Stimulated activated CD8-positive, alpha-beta memory T cell treated with anti-CD3 and anti-CD28 coated beads, Interleukin-15, amount 100 ng/mL, for 1 hour (primary cell): Measurements from ENCODE around the gene APBB1.

Experiments
- DNase-seq: peaks from one replicate; pipeline ENCODE4 v3.0.0-alpha.2; 2020; ENCODE audit warnings: low read depth

Gene APBB1

DNA sequence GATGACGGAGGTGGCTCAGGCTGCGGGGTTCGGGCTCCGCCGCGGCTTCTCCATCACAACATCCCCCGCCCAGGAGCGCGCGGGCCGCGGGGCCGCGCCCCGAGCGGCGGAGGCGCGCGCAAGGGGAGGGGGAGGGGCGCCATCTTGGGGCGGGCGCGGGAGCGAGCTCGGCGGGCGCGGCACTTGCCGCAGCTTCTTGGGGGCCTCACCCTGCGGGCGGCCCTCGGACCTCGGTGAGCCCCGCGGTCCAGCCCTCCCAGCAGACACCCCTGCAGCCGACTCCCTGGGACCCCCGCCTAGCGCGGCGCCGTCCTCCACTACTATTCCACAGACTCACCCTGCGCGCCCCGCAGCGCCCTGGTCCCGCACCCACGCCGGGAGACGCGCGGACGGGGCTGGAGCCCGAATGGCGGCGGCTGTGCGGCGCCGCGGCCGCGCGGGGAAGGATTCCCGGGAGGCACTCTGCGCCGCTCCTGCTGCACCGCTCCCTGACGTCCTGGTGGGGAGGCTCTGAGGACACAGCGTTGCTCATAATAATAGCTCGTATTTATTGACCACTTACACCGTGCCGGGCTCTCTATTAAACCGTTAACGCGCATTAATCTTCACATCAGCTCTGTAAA, at the start of gene APBB1:
Gene APBB1, minus strand, starts transcription at position 86 of the 623 bp plus-strand sequence. CDS start 7,747 bp downstream, outside the sequence.
- DNase-seq, result peak; percentile 38

GRCh38 chr11:6459099-6459450, 40.2 kb upstream of the APBB1 start:
- DNase-seq, result no peak

- no peak for DNase-seq
Measured at GRCh38 chr11:6458352-6459098, 39.6 kb upstream of the APBB1 start.

DNA sequence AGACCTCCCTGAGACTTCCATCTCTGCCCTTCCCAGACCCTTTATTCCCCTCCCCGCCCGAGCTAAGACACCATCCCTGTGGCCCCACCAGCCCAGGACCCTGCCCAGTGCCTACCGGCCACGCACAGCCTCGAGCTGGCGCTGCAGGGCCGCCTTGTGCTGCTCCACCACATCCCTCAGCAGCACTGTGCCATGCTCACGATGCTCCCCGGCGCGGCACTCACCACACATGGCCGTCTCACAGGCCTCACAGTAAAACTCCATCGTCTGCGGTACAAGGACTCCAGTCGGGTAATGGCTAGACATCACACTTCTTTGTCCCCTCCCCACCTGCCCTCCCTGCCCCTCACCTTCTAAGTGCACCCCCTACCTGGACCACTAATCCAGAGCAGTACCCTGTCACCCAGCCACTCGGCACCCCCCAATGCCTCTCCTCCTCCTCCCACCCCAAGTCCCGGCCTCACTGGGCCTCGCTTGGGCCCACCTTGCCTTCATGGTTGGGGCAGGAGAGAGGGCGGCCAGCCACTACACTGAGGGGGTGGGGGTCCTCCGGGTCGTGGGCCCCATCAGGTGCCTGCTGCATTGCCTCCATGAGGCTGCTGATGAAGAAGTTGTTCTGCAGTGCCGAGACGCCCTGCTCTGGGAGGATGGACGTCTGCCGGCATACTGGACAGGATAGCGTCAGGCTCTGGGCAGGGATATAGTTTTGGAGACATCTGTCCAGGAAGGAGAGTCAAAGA, 38.9 kb upstream of the APBB1 start:
- no peak for DNase-seq

DNA sequence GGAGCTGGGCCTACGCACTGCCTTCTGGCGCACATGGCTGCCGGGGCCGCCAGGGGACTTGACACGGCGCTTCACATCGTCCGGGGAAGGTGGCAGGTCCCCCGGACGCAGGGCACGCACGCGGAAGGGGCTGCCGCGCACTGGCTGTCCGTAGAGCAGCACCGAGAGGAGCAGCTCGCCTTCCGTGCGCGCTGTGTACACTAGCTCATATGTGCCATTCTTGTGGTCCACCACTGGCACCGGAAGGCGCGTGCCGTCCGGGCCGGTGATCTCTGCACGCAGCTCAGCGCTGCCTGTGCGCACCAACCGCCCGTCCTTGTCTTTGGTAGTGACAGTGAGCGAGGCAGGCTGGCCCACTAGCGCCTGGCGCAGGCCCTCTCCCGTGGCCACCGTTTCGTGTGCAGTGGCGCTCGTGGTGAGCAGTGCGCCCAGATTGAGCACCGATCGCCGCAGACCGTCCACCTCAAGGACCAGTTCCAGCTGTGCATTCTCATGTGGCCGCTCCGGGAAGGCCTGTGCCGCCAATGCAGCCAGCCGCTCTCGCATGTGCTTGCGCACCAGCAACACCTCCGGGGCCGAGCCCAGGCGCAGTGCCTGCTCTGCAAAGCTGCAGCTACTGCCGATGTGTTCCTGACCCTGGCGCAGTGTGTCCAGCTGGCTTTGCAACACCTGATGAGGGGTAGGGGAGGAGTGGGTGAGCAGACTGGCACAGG, 37.6 kb upstream of the APBB1 start:
- no peak for DNase-seq

DNA sequence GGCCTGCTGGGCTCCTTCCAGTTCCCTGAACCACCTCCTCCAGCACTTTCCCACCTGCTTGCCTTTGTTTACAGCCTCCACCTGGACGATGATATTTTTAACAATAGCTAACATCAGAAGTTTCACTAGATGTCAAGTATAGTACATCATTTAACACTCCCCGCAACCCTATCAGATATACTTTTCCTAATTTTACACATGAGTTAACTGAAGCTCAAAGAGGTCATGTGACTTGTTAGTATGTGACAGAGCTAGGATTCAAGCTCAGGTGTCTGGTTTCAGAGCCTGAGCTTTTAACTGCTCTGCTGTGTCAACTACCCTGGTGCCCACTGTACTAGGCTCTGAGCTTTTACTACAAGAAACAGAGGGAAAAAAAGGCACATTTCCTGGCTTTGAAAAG, 36.2 kb upstream of the APBB1 start:
- no peak for DNase-seq

DNA sequence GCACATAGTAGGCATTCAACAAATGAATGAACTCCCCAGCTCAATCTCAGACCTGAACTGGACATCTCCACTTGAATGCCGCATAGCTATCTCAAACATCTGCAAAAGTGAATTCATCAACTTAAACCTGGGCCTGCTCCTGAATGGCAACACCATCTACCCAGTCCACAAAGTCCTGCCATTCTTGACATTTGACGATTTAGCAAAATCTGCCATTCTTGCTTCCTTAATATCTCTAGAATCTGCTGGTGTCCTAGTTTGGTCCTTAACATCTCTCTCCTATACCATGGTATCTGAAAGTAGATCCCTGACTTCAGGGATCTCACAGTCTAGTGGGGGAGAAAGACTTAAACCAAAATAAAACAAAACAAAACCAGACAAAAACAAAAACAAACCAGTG, 34.3 kb upstream of the APBB1 start:
- DNase-seq, result no peak

- no peak for DNase-seq
Measured at GRCh38 chr11:6452219-6452618, 33.3 kb upstream of the APBB1 start.

DNA sequence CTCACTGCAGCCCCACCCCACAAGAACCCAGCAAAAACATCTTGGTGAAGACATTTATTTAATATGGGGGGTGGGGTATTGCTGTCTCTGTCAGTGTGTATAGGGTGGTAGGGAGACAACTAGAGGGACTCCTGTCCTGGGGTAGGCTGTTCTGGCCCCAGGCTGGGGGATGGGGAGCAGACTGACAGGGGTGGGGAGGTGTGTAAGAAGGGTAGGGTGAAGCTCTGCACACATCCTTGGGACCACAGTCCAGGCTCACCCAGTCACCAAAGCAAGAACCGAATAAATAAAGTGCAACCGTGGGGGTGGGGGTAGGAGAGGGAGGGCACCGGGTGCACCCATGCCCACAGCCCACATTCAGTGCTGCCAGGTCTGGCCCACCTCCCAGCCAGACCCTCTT, 29.7 kb upstream of the APBB1 start:
- DNase-seq, result no peak

GRCh38 chr11:6443269-6444003, 24.5 kb upstream of the APBB1 start:
- DNase-seq, result peak; percentile 15

DNA sequence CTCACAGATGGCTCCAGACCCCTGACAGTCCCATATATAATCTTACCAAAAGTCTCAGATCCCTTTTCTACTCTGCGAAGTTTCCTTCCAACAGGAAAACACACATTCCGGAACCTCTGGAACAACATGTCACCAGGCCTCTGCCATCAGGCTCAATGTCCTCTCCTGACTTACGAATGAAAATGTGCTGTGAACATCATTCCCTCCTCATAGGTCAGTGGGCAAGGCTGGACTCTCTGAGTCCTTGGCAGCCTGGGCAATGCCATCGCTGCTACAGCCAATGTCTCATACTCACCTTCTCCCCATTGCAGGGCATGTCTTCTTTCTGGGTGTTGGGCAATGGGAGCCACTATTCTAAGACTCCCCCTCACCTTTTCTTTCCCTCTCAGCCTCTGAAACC, 23.5 kb upstream of the APBB1 start:
- DNase-seq, result no peak

DNA sequence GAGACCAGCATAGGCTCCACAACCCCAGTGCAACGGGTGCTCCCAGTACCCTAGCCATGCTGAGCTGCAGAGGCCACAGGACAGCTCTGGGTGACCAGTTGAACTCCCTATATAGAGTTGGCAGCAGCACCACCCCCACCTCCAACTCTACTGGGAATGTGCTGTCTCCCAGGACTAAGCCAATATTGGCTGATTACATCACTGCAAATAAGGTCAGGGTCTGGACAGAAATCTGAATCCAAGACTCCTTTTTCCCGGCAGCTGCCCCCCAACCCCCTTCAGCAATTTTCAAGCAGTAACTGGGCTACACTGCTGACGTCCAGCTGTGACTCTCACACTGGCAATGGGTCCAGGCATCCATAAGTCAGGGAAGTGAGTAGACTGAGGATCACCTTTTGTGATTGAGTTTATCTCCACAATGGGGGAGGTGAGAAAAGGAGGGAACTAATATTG, 22.0 kb upstream of the APBB1 start, which contains the start of gene HPX:
Gene HPX, minus strand, starts transcription at position 82 of the 453 bp plus-strand sequence. Its CDS starts 24 bp downstream, at position 58.
- no peak for DNase-seq

- DNase-seq, result no peak
Measured at GRCh38 chr11:6438979-6439571, 20.2 kb upstream of the APBB1 start.

GRCh38 chr11:6437993-6438392, 19.1 kb upstream of the APBB1 start:
- no peak for DNase-seq

GRCh38 chr11:6437423-6437822, 18.5 kb upstream of the APBB1 start:
- DNase-seq, result no peak

DNA sequence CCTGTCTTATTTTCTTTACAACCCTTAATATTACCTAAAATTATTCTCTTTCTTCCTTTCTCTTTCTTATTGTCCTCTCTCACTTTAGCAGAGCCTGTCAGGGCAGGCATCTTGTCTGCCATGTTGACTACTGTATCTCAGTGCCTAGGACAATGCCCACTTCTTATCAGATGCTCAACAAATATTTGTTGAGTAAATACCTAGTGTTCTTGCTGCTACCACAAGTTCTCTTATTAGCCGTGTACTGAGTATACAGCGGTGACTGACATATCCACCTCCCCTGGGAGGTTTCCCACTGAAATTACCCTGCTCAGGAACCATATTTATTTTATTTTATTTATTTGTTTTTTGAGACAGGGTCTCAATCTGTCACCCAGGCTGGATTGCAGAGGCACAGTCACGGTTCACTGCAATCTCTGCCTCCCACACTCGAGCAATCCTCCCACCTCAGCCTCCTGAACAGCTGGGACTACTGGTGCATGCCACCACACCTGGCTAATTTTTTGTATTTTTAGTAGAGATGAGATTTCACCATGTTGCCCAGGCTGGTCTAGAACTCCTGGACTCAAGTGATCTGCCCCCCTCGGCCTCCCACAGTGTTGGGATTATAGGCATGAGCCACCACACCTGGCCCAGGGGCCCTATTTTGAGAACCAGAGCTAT, 15.2 kb upstream of the APBB1 start:
- no peak for DNase-seq

DNA sequence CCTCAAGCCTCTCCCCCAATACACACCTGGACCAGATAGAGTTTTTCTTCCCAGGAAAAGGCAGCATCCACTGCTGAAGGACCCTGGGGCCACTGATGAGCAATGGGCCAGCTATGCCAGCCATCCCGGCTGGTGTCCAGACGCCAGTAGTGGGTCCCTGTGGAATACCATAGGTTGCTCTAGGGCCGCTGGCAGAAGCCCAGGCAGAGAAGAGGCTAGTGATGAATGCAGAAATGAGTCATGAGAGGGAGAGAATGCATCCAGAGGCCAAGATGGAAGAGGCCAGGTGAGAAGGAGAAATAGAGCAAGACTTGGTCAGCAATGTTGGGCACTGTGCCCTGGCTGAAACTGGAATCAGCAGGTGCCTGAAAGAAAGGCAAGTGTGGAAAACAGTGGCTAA, 13.0 kb upstream of the APBB1 start:
- no peak for DNase-seq

DNA sequence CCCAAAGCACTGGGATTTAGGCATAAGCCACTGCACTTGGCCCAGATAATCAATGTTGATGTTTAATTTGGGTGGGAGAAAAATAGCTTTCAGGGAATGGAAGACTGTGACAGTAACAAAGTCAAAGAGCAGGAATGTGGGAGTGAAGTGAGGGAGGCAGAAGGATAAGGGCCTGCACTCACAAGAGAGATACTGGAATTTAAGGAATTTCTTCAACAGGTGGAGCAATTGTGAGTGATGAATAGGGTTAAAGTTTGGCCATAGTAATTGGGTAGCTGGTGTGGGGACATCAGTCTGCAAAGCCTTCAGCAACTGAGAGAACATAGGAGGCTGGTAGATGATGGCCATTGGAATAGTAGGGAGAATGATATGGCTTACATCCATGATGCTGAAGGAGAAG, 8.6 kb upstream of the APBB1 start:
- no peak for DNase-seq

GRCh38 chr11:6420677-6421076, 1.8 kb upstream of the APBB1 start:
- DNase-seq, result no peak

DNA sequence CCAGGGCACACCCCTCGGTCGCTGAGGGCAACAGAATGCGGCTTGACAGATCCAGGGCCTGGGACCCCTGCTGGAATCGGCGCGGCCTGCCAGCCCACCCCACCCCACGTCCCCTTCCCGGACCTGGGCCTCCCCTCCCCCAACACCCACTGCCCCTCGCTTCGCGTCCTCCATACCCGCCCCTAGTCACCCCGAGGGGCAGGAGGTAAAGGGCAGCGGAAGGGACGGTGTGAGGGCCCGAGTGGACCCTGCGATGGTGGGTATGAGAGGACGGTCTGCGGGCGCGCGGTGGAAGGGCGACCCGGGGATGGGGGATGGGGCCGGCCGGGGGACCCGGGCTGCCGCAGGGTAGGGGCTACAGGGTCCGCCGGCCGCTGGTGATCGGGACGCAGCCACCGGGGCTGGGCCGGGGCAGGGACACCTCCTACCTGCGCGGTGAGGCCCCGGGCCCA, 311 bp downstream of the APBB1 start:
- DNase-seq, result no peak
